KOPT-K1 (cell line): ENCODE data around the gene PTPRK.

ENCODE experiments used
- H3K27ac ChIP-seq: fragments of 200-600 bp; sonication (generic); 2 replicates; pipeline ENCODE4 v1.5.1; 2016; ENCODE audit warnings: antibody characterized with exemption, mild to moderate bottlenecking, low read depth, low read length; ENCODE audit not compliant: poor library complexity, severe bottlenecking
- H3K36me3 ChIP-seq: fragments of 200-600 bp; sonication (generic); 2 replicates; pipeline ENCODE4 v1.5.1; 2017; ENCODE audit warnings: antibody characterized with exemption, mild to moderate bottlenecking, low read length, moderate library complexity; ENCODE audit not compliant: insufficient read depth
- H3K9me3 ChIP-seq: fragments of 200-600 bp; sonication (generic); 2 replicates; pipeline ENCODE4 v1.5.1; 2017; ENCODE audit warnings: antibody characterized with exemption, low read length, mild to moderate bottlenecking; ENCODE audit not compliant: insufficient read depth, poor library complexity, severe bottlenecking

PTPRK gene

GRCh38 chr6:128172081-128172480, 348.3 kb downstream of the PTPRK start:
- Histone ChIP-seq H3K36me3 (no peaks in the 10 kb centered on the region), H3K9me3 (peaks cover 7% of the 10 kb centered on the region), H3K27ac (no peak overlapping the region)

DNA sequence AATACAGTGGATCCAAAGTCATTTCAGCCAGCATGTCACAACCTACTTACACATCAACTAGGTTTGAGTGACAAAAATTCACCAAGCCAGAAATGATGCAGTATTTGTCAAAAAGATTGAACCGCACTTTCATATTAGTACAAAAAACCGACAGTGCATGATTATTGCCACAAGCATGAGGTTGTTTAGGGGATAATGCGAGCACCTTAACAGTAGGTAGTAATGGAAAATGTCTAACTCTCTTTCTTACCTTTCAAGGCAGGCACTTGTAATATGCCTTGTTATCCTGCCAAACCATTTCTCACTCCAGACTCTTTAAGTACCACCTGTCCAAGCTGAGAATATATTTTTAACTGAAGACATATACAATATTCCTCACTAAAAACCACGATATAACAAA, 349.2 kb downstream of the PTPRK start:
- no peak overlapping the region for H3K27ac ChIP-seq
- H3K9me3 ChIP-seq = peaks cover 7% of the 10 kb centered on the region
- no peaks in the 10 kb centered on the region for H3K36me3 ChIP-seq

GRCh38 chr6:128168244-128168643, 352.2 kb downstream of the PTPRK start:
- no peak overlapping the region for H3K27ac ChIP-seq
- peaks cover 7% of the 10 kb centered on the region for H3K9me3 ChIP-seq
- no peaks in the 10 kb centered on the region for H3K36me3 ChIP-seq

DNA sequence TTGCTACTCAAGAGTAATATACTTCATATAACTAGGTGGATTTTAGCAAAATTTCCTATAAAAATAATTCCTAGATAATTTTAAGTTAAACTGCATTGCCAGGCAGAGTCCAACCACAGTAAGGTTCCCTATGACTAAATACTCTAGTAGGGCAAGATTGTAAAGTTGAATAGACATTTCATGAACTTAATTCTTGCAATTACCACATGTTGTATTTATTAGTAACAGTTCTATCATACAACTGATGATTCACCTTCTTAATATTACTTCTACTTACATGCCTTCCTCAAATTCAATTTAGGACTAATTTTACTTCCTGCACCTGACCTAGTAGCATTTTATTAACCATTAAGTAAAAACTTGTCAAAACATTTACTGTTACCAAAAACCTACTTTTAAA, 352.8 kb downstream of the PTPRK start:
- no peak overlapping the region for H3K27ac ChIP-seq
- no peaks in the 10 kb centered on the region for H3K36me3 ChIP-seq
- H3K9me3 ChIP-seq = peaks cover 7% of the 10 kb centered on the region

DNA sequence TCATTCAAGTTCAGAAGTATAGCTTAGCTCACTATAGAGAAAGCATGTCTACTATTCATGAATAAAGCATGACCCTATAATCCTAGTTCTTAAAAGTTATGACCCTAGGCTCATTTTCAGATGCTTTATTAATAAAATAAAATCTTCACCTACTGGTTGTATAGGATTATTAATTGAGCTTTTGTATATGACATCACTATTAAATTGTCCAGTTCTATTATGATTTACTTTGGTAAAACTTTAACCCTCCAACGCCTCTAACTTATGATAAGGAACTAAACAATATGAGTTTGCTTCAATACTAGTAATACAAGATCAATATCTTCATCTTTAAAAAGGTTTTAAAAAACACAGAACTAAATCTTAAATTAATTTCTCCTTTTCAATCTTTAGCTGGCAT, 356.1 kb downstream of the PTPRK start:
- H3K36me3 ChIP-seq = no peaks in the 10 kb centered on the region
- peaks cover 7% of the 10 kb centered on the region for H3K9me3 ChIP-seq
- no peak overlapping the region for H3K27ac ChIP-seq

GRCh38 chr6:128162423-128162822, 358.0 kb downstream of the PTPRK start:
- no peaks in the 10 kb centered on the region for H3K36me3 ChIP-seq
- H3K9me3 ChIP-seq = no peaks in the 10 kb centered on the region
- no peak overlapping the region for H3K27ac ChIP-seq

GRCh38 chr6:128161839-128162238, 358.6 kb downstream of the PTPRK start:
- Histone ChIP-seq H3K36me3 (no peaks in the 10 kb centered on the region), H3K9me3 (no peaks in the 10 kb centered on the region), H3K27ac (no peak overlapping the region)

DNA sequence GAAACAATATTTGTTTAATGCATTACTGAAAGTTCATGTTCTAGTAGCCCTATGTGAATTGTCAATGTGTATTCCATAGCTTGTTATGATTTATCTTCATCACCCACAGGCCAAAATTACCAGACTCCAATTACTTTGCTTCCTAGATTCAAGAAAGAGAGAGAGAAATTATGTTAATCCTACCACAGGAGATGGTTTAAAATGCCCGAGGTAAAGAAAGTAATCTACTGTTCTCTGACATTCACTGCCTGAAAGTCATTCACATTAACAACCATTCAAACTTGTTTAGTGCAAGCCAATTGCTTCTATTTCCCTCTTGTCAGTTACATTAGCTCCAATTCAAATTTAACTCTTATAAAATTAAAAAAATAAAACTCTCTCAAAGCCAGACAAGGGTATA, 359.1 kb downstream of the PTPRK start:
- Histone ChIP-seq H3K36me3 (no peaks in the 10 kb centered on the region), H3K9me3 (no peaks in the 10 kb centered on the region), H3K27ac (no peak overlapping the region)

DNA sequence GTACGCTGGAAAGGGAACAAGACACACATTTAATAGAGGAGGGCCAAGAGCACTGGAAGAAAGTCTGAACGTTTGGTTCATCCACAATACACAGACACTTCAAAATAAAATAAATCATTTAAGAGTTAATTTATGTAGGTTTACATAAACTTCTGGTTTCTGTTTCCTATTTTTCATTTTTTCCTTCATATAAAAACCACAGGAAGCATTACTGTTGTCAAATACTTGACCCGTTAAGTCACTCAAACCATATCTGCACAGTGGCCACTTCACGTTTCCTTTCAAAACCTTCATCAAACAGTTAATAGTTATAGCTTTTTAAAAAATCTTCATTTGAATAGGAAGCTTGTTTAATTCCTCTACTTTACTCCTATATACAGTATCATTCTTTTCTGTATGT, 361.9 kb downstream of the PTPRK start:
- no peaks in the 10 kb centered on the region for H3K36me3 ChIP-seq
- no peaks in the 10 kb centered on the region for H3K9me3 ChIP-seq
- no peak overlapping the region for H3K27ac ChIP-seq

DNA sequence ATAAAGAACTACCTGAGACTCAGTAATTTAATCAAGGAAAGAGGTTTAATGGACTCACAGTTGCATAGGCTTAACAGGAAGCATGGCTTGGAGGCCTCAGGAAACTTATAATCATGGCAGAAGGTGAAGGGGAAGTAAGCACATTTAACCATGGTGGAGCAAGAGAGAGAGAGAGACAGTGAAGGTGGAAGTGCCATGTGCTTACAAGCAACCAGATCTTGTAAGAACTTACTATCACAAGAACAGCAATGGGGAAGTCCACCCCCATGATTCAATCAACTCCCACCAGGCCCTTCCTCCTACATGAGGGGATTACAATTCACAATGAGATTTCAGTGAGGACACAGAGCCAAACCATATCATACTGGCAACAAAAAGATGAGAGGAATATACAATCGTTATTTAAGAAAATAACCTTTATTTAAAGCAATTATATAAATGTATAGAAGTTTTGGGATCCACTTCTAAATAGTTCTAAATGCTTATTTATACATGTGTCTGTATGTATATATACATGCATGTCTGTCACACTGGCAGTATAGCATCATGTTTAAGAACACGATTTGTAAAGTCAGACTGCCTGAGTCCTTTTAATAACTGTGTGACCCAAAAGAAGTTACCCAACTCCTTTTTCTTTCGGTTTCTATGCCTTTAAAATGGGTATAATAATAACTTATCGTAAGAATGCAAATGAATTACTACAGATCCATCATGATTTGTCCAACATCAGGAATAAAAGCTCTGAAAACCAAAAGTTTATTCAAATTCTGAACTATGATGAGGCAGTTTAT, 363.9 kb downstream of the PTPRK start:
- H3K36me3 ChIP-seq = no peaks in the 10 kb centered on the region
- no peak overlapping the region for H3K27ac ChIP-seq
- no peaks in the 10 kb centered on the region for H3K9me3 ChIP-seq

DNA sequence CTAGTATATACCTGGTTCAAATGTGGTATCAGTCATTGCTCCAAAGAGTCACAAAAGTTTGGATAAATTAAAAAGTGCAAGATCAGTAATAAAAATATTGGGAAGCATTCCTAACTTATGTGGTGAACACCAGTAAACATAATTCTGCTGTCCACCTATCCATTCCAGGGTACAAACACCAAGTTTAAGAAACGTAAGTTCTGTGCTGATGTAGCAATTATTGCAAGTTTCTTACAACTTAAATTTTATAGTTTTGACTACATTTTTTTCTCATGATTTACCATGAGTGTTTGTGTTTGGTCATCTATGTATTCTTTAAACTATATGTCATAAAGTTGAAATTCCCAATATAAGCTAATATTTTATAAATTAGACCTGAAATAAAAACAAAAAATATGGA, 364.6 kb downstream of the PTPRK start:
- H3K36me3 ChIP-seq = no peaks in the 10 kb centered on the region
- no peaks in the 10 kb centered on the region for H3K9me3 ChIP-seq
- no peak overlapping the region for H3K27ac ChIP-seq

DNA sequence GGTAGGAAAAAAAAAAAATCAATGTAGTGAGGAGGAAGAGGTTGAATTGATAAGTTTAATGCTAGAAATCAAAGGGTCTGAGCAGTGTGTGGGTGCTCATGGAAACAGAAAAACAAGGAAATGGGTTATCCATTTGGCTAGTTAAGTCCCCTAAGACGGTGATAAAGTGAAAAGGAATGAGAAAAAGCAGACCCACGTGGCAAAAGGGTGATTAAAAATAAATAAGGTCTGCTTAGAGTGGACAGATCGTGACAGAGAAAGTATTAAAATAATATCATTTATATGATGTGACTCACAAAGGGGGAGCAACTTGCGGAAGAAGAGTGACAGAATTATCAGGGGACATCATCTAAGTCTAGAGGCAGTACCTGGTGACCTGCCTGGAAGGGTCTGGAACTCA, 367.8 kb downstream of the PTPRK start:
- no peaks in the 10 kb centered on the region for H3K36me3 ChIP-seq

GRCh38 chr6:128150376-128150775, 370.0 kb downstream of the PTPRK start:
- no peaks in the 10 kb centered on the region for H3K36me3 ChIP-seq
- H3K27ac ChIP-seq = no peak overlapping the region
- H3K9me3 ChIP-seq = no peaks in the 10 kb centered on the region

More for the DNA sequence above, 367.8 kb downstream of the PTPRK start:
- Histone ChIP-seq H3K27ac (no peak overlapping the region), H3K9me3 (no peaks in the 10 kb centered on the region)

- Histone ChIP-seq H3K36me3 (no peaks in the 10 kb centered on the region), H3K9me3 (no peaks in the 10 kb centered on the region), H3K27ac (no peak overlapping the region)
Measured at GRCh38 chr6:128149796-128150195, 370.6 kb downstream of the PTPRK start.

DNA sequence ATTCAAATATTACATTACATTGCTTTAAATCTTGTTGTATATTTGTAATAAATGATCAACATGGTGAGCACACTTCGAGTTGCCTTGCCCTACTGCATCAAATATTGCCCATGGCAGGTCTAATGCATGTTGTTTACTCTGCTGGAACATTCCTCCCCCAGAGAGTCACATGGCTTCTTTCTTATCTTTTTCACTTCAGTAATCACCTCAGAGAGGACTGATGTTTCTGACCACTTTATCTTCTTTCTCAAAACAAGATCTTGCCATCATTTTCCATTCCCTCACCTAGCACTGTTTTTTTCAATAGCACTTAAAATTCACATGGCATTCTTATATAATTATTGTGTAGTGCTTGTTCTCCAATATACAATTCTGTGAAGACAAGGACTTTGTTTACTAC, 376.1 kb downstream of the PTPRK start:
- Histone ChIP-seq H3K36me3 (no peaks in the 10 kb centered on the region), H3K27ac (no peak overlapping the region), H3K9me3 (no peaks in the 10 kb centered on the region)

DNA sequence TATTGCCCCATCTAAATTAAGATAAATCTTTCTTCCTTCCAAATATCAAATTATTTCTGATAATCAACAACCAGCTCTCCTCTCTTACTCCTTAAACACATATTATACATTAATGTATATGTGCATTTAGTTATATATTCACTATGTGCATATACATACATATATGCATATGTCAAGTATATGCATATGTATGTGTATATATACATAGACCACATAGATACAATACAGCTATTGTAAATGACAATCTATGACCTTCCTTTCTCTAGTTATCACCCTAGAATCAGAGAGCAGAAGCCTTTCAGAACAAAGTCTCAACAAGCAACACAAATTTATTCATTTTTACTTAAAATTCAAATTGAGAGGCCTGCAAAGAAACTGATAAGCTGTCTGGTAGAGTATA, 378.5 kb downstream of the PTPRK start:
- Histone ChIP-seq H3K36me3 (no peaks in the 10 kb centered on the region), H3K9me3 (no peaks in the 10 kb centered on the region), H3K27ac (no peak overlapping the region)
